Measurements from ENCODE around the gene MT1H. TPM values are rescaled to one million over a fixed set of nuclear protein-coding genes. Genes with fewer than 3 reads are reported as not detected.

MT1H gene
- total RNA-seq, 1 experiment from 2014 or later, result not detected

DNA sequence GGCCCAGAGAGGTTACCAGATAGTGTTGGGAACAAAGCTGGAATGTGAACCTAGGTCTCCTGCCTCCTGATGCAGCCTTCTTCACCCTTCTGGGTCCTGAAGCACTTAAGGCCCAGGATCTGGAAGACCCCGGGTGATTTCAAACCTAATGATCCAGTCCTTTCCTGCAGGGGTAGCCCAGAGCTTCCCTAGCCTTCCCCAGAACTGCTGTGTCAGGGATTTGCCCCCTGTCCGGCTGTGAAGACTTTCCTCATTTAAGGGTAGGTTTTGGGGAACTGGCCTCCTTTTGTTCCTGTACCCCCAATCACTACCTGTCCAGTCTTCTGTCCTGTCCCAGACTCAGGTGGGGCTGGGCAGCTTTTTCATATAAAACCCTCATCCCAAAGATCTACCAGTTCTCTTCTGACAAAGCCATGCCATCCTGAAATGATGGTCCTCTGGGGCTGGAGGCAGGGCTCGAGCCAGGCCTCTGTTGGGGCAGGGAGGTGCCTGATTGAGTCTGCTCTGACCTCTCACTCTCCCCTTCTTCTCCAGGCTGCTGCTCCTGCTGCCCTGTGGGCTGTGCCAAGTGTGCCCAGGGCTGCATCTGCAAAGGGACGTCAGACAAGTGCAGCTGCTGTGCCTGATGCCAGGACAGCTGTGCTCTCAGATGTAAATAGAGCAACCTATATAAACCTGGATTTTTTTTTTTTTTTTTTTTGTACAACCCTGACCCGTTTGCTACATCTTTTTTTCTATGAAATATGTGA lies 14.0 kb downstream of the MT1H start:
- peaks cover 30% of the 10 kb centered on the region for H3F3A ChIP-seq (ENCODE audit: insufficient read depth, low read depth)
- CTCF ChIA-PET, result interaction anchor here (0.5 to 0.7 kb wide), 3 partner anchors 30 to 779 kb away, joined by 5 to 9 read pairs (median 5); no protein-coding TSS in a partner anchor
- no peak overlapping the region for H2AFZ ChIP-seq
- DNase-seq, result no peak
- peak overlapping the region; percentile 99 for H3K4me2 ChIP-seq
- intact Hi-C loops (cut with micrococcal nuclease; ENCODE audit: unreplicated experiment), result loop anchor here (2.0 to 5.0 kb wide), 2 partner anchors 41 to 77 kb away; no protein-coding TSS in a partner anchor
- no peaks in the 10 kb centered on the region for H3K9me2 ChIP-seq (ENCODE audit: insufficient read depth)
- POLR2A ChIA-PET (ENCODE audit: unreplicated experiment), result interaction anchor here (0.6 to 0.8 kb wide), 2 partner anchors 46 to 326 kb away, joined by 3 to 6 read pairs; no protein-coding TSS in a partner anchor
- H3K4me1 ChIP-seq (replicated peaks; ENCODE audit: insufficient read depth), result peaks cover 39% of the 10 kb centered on the region
- H3K9me3 ChIP-seq (ENCODE audit: insufficient read depth, low read depth), result peaks cover 6% of the 10 kb centered on the region; the same call in 1 of the 2 replicates
- TF ChIP-seq CTCF (conservative IDR thresholded peaks at IDR 0.05), result no peak
- no peak for TF ChIP-seq EZH2 (IDR thresholded peaks at IDR 0.05; ENCODE audit: low read depth)
- no peaks in the 10 kb centered on the region for H3K36me3 ChIP-seq (ENCODE audit: low read depth)
- no peak overlapping the region for H3K4me3 ChIP-seq
- BruUV-seq (replicated peaks), result no TSS peak
- H3K27me3 ChIP-seq (ENCODE audit: insufficient read depth, low read depth), result no peaks in the 10 kb centered on the region
- H4K20me1 ChIP-seq (ENCODE audit: insufficient read depth), result no peaks in the 10 kb centered on the region
- H3K27ac ChIP-seq, result no peak overlapping the region
- no peaks in the 10 kb centered on the region for H3K79me2 ChIP-seq (ENCODE audit: low read depth)

GRCh38 chr16:56684256-56684925 lies 14.8 kb downstream of the MT1H start:
- no peaks in the 10 kb centered on the region for H3K79me2 ChIP-seq (ENCODE audit: low read depth)
- no TSS peak for BruUV-seq (replicated peaks)
- H3F3A ChIP-seq (ENCODE audit: insufficient read depth, low read depth), result peaks cover 30% of the 10 kb centered on the region
- peaks cover 45% of the 10 kb centered on the region for H3K4me1 ChIP-seq (replicated peaks; ENCODE audit: insufficient read depth)
- ChIA-PET POLR2A (ENCODE audit: unreplicated experiment) (no interaction called here), CTCF (no interaction called here)
- TF ChIP-seq CTCF (conservative IDR thresholded peaks at IDR 0.05), result no peak
- no peak for TF ChIP-seq EZH2 (IDR thresholded peaks at IDR 0.05; ENCODE audit: low read depth)
- H4K20me1 ChIP-seq (ENCODE audit: insufficient read depth), result no peaks in the 10 kb centered on the region
- no peak overlapping the region for H3K27ac ChIP-seq
- no peaks in the 10 kb centered on the region for H3K27me3 ChIP-seq (ENCODE audit: insufficient read depth, low read depth)
- peaks cover 6% of the 10 kb centered on the region; the same call in 1 of the 2 replicates for H3K9me3 ChIP-seq (ENCODE audit: insufficient read depth, low read depth)
- H3K4me2 ChIP-seq, result no peak overlapping the region
- no peaks in the 10 kb centered on the region for H3K36me3 ChIP-seq (ENCODE audit: low read depth)
- H3K9me2 ChIP-seq (ENCODE audit: insufficient read depth), result no peaks in the 10 kb centered on the region
- H3K4me3 ChIP-seq, result no peak overlapping the region
- intact Hi-C loops (cut with micrococcal nuclease; ENCODE audit: unreplicated experiment), result loop anchor here (5.0 kb wide), 1 partner anchor 42 kb away; no protein-coding TSS in a partner anchor
- no peak overlapping the region for H2AFZ ChIP-seq
- DNase-seq, result no peak

- TF ChIP-seq EZH2 (IDR thresholded peaks at IDR 0.05; ENCODE audit: low read depth) (no peak), CTCF (conservative IDR thresholded peaks at IDR 0.05) (no peak)
- H3F3A ChIP-seq (ENCODE audit: insufficient read depth, low read depth), result peaks cover 31% of the 10 kb centered on the region
- intact Hi-C loops (cut with micrococcal nuclease; ENCODE audit: unreplicated experiment), result loop anchor here (5.0 kb wide), 1 partner anchor 43 kb away; no protein-coding TSS in a partner anchor
- no peak overlapping the region for H3K27ac ChIP-seq
- peaks cover 6% of the 10 kb centered on the region; the same call in 1 of the 2 replicates for H3K9me3 ChIP-seq (ENCODE audit: insufficient read depth, low read depth)
- H3K36me3 ChIP-seq (ENCODE audit: low read depth), result no peaks in the 10 kb centered on the region
- no peak overlapping the region for H3K4me3 ChIP-seq
- H2AFZ ChIP-seq, result no peak overlapping the region
- H3K4me2 ChIP-seq, result no peak overlapping the region
- BruUV-seq (replicated peaks), result no TSS peak
- peaks cover 45% of the 10 kb centered on the region for H3K4me1 ChIP-seq (replicated peaks; ENCODE audit: insufficient read depth)
- H3K27me3 ChIP-seq (ENCODE audit: insufficient read depth, low read depth), result no peaks in the 10 kb centered on the region
- CTCF ChIA-PET, result no interaction called here
- H3K79me2 ChIP-seq (ENCODE audit: low read depth), result no peaks in the 10 kb centered on the region
- DNase-seq, result no peak
- H3K9me2 ChIP-seq (ENCODE audit: insufficient read depth), result no peaks in the 10 kb centered on the region
- no peaks in the 10 kb centered on the region for H4K20me1 ChIP-seq (ENCODE audit: insufficient read depth)
- POLR2A ChIA-PET (ENCODE audit: unreplicated experiment), result no interaction called here
Measured at GRCh38 chr16:56684926-56685590, 15.4 kb downstream of the MT1H start.

Measured in PC-9 (cell line).